Parathyroid adenoma (tissue), 2 donors: ENCODE data around the gene STOML3.

Experiments
- H2AFZ ChIP-seq: fragments of 300-600 bp; sonication (generic); one replicate; pipeline ENCODE4 v1.7.0; 2017; ENCODE audit warnings: antibody characterized with exemption, mild to moderate bottlenecking
- H3K27ac ChIP-seq: fragments of 300-600 bp; sonication (generic); one replicate; pipeline ENCODE4 v1.7.0; 2017
- H3K27me3 ChIP-seq: fragments of 300-600 bp; sonication (generic); one replicate; pipeline ENCODE4 v1.7.0; 2017; ENCODE audit warnings: low read length; ENCODE audit not compliant: control insufficient read depth, insufficient read depth
- H3K36me3 ChIP-seq: fragments of 300-600 bp; sonication (generic); one replicate; pipeline ENCODE4 v1.7.0; 2017; ENCODE audit warnings: low read length; ENCODE audit not compliant: control insufficient read depth, insufficient read depth
- H3K4me1 ChIP-seq: fragments of 300-600 bp; sonication (generic); one replicate; pipeline ENCODE4 v1.7.0; 2017; ENCODE audit warnings: control low read depth
- H3K4me2 ChIP-seq: fragments of 300-600 bp; sonication (generic); one replicate; pipeline ENCODE4 v1.7.0; 2017; ENCODE audit warnings: low read length
- H3K4me3 ChIP-seq: fragments of 300-600 bp; sonication (generic); one replicate; pipeline ENCODE4 v1.7.0; 2017; ENCODE audit warnings: low read depth, low read length
- H3K79me2 ChIP-seq: fragments of 300-600 bp; sonication (generic); one replicate; pipeline ENCODE4 v1.7.0; 2017; ENCODE audit warnings: control low read depth
- H3K9ac ChIP-seq: fragments of 300-600 bp; sonication (generic); one replicate; pipeline ENCODE4 v1.7.0; 2017; ENCODE audit warnings: mild to moderate bottlenecking
- H3K9me3 ChIP-seq: fragments of 300-600 bp; sonication (generic); one replicate; pipeline ENCODE4 v1.7.0; 2017; ENCODE audit warnings: low read length; ENCODE audit not compliant: control insufficient read depth
- TF ChIP-seq, protein P1 (sequence below): fragments of 300-600 bp; sonication (generic); IDR thresholded peaks from one replicate; pipeline ENCODE4 v1.7.0; 2017; ENCODE audit warnings: antibody characterized with exemption, mild to moderate bottlenecking
- donor health status: primary hyperparathyroidism.

The STOML3 gene

DNA sequence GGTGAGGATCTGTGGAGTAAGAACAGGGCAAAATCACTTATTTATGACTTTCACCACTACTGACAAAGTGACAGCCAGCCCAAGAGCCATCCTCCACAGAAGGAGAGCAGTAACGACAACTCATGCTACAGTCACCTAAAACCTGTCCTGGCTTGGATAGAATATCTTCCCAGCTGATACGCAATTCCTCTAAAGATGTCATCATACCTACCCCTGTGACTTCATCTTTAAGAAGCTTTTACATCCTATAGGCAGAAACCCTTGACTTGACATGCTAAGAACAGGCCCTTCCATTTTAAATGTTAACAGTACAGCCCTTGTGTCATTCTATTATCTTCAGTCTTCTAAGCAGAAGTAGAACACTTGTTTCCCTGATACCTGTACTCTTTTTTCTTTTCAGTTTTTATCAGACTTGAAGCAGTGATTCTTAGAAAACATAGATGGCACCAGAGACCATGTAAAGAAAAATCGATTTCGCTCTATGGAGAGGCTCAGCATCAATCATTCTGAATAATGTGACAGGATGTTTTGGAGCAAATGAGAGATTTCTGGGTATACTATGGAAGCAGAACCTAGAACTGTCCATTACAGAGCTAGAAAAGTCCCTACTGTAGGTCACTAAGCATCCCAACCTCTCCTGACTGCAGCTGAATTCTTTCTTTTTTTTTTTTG is 20.1 kb downstream of the STOML3 start:
- H3K36me3 ChIP-seq, result no peaks in the 10 kb centered on the region
- H3K4me1 ChIP-seq, result no peaks in the 10 kb centered on the region
- H3K27ac ChIP-seq, result no peak overlapping the region
- H3K4me2 ChIP-seq, result no peak overlapping the region
- no peaks in the 10 kb centered on the region for H3K27me3 ChIP-seq
- no peaks in the 10 kb centered on the region for H3K9me3 ChIP-seq
- TF ChIP-seq, protein P1, sequence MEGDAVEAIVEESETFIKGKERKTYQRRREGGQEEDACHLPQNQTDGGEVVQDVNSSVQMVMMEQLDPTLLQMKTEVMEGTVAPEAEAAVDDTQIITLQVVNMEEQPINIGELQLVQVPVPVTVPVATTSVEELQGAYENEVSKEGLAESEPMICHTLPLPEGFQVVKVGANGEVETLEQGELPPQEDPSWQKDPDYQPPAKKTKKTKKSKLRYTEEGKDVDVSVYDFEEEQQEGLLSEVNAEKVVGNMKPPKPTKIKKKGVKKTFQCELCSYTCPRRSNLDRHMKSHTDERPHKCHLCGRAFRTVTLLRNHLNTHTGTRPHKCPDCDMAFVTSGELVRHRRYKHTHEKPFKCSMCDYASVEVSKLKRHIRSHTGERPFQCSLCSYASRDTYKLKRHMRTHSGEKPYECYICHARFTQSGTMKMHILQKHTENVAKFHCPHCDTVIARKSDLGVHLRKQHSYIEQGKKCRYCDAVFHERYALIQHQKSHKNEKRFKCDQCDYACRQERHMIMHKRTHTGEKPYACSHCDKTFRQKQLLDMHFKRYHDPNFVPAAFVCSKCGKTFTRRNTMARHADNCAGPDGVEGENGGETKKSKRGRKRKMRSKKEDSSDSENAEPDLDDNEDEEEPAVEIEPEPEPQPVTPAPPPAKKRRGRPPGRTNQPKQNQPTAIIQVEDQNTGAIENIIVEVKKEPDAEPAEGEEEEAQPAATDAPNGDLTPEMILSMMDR, result no peak
- H3K4me3 ChIP-seq, result no peak overlapping the region
- no peak overlapping the region for H2AFZ ChIP-seq
- H3K9ac ChIP-seq, result no peak overlapping the region
- no peaks in the 10 kb centered on the region for H3K79me2 ChIP-seq

DNA sequence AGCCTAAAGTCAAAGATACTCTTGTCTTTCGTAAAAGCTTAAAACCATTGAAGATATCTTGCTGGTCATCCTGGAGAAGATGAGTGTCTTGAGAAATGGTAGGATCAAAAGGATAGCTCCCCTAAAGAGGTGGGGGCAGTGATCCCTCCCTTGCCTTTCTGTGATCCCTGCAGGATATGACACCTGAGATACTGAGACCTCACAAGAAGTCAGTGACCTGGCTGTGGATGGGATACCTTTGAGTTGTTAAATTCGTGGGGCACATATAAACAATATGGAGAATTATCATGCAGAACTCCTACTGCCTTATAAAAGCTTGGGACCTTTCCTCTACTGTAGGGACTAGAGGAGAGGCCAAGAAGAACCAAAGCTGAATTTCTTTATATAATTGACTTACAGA is 21.4 kb downstream of the STOML3 start:
- Histone ChIP-seq H2AFZ (no peak overlapping the region), H3K9ac (no peak overlapping the region), H3K36me3 (no peaks in the 10 kb centered on the region), H3K27me3 (no peaks in the 10 kb centered on the region), H3K4me3 (no peak overlapping the region), H3K4me1 (no peaks in the 10 kb centered on the region), H3K9me3 (no peaks in the 10 kb centered on the region), H3K79me2 (no peaks in the 10 kb centered on the region), H3K4me2 (no peak overlapping the region), H3K27ac (no peak overlapping the region)
- TF ChIP-seq, protein P1, result no peak

DNA sequence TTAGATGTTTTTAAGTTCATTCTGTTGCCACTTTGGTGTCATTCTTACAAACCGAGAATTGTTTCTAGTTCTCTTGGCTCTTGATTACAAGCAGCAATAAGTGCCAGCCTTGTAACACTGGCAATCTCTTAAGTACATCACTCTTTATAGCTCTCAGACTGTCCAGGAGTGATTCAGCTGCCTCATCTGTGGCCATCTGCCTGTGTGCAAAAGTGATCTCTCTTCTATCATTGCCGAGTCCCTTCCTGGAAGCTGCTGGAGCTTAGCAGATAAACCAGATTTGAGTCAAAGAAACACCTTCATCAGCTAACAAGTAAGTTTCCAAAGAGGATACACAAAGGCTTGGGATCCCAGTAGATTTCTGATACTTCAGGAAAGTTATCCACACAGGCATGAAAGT is 23.2 kb downstream of the STOML3 start:
- TF ChIP-seq, protein P1, result no peak
- Histone ChIP-seq H3K4me2 (no peak overlapping the region), H3K36me3 (no peaks in the 10 kb centered on the region), H3K27me3 (no peaks in the 10 kb centered on the region), H3K4me3 (no peak overlapping the region), H3K9me3 (no peaks in the 10 kb centered on the region), H3K27ac (no peak overlapping the region), H2AFZ (no peak overlapping the region), H3K9ac (no peak overlapping the region), H3K79me2 (no peaks in the 10 kb centered on the region), H3K4me1 (no peaks in the 10 kb centered on the region)

DNA sequence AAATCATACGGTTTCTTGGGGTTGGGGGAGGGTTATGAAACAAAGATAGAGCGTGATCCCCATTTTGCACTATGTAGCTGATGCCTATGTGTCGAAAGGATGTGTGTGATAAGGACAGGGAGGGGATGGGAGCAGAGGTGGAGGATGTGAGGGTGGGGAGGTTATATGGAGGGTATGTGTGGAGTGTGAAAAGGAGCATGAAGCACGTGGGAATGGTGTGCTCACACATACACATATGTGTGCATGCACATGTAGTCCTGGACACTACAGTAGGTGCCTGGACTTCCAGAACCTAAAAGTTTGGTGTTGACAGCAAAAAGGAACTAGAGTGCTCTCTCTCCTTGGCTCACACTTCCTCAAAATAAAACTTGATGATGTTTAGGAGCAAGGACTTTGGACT is 25.4 kb downstream of the STOML3 start:
- H2AFZ ChIP-seq, result no peak overlapping the region
- no peak overlapping the region for H3K9ac ChIP-seq
- H3K27me3 ChIP-seq, result no peaks in the 10 kb centered on the region
- no peaks in the 10 kb centered on the region for H3K4me1 ChIP-seq
- H3K79me2 ChIP-seq, result no peaks in the 10 kb centered on the region
- H3K4me3 ChIP-seq, result no peak overlapping the region
- H3K9me3 ChIP-seq, result no peaks in the 10 kb centered on the region
- no peak overlapping the region for H3K4me2 ChIP-seq
- no peaks in the 10 kb centered on the region for H3K36me3 ChIP-seq
- no peak overlapping the region for H3K27ac ChIP-seq
- TF ChIP-seq, protein P1, result no peak

DNA sequence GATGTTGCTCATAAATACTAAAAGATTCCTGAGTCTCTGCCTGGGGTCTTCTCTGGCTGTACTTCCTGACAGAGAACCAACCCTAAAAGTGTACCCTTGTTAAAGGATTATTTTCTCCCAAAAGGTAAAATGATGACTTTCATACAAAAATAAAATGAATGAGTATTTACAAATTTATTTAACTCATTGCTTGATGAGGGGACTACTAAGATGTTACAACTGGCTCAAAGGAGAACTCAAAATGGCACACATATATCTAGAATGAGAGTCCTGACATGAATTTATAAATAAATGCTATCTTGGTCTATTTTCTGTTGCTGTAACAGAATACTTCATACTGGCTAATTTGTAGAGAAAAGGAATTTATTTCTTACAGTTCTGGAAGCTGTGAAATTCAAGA is 30.5 kb downstream of the STOML3 start:
- Histone ChIP-seq H3K4me1 (no peaks in the 10 kb centered on the region), H3K9ac (no peak overlapping the region), H3K27me3 (no peaks in the 10 kb centered on the region), H3K27ac (no peak overlapping the region), H3K4me2 (no peak overlapping the region), H3K36me3 (no peaks in the 10 kb centered on the region), H2AFZ (no peak overlapping the region), H3K9me3 (no peaks in the 10 kb centered on the region), H3K4me3 (no peak overlapping the region), H3K79me2 (no peaks in the 10 kb centered on the region)
- TF ChIP-seq, protein P1, result no peak
